ENCODE results near the gene SF3B1.
"Not testable (repeated sequence)": the region's sequence is repeated elsewhere in the genome, so short reads cannot be mapped to it uniquely, and the experiment has no call there.

SF3B1 gene

DNA sequence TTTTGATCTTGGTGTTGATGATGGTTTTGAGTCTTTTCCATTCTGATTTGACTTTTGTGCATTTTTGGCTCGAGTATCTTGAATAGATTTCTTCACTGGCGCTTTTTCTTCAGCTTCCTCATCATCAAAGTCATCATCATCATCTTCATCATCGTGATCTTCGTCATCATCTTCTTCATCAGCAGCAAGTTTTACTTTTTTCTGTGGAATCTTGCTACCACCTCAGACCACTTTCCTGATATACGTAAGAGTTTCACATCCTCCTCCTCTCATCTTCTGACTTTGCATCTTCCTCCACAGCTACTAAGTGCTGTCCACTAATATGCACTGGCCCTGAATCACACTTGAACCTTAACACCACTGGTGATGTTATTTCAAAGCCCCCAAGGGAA, 54.9 kb downstream of the SF3B1 start:
- not testable (repeated sequence) for H3K27ac ChIP-seq (ENCODE audit: low read depth, low read length, severe bottlenecking); H3K4me1 ChIP-seq (ENCODE audit: control insufficient read depth, insufficient read depth, low read length, poor library complexity, severe bottlenecking); H3K9me3 ChIP-seq (ENCODE audit: control insufficient read depth, low read length); H3K4me3 ChIP-seq (ENCODE audit: extremely low read depth, insufficient read depth, low read length, poor library complexity, severe bottlenecking); H3K36me3 ChIP-seq (ENCODE audit: control insufficient read depth, insufficient read depth, low read length)
- 95% methylated on average over 5 of the region's 5 CpGs for WGBS, 2 experiments (ENCODE audit: insufficient coverage in 2 of 2)

DNA sequence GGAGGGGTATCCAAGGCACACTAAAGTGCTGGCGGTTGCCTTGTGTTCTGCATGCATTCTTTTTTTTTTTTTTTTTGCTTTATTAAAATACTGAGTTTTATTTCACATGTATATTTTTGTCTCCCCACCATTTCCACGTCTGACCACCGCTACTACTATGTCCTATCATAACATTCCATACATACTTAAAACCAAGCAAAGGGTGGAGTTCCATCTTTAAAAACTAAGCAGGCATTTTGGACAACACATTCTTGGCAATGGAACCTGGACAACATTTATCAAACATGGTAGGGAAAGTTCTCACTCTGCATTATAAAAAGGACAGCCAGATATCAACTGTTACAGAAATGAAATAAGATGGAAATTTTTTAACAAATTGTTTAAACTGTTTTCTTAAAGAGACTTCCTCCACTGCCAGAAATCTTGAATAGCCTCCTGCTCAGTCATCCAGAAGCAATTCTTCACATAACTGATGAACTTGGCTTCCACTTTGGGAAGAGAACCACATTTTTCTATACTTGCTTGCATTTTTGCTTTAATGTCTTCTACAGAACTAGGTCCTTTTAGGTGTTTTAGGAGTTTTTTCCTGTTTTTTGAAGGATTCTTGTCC, 55.4 kb downstream of the SF3B1 start:
- H3K9me3 ChIP-seq (ENCODE audit: control insufficient read depth, low read length); H3K27ac ChIP-seq (ENCODE audit: low read depth, low read length, severe bottlenecking); H3K4me3 ChIP-seq (ENCODE audit: extremely low read depth, insufficient read depth, low read length, poor library complexity, severe bottlenecking); H3K4me1 ChIP-seq (ENCODE audit: control insufficient read depth, insufficient read depth, low read length, poor library complexity, severe bottlenecking); H3K36me3 ChIP-seq (ENCODE audit: control insufficient read depth, insufficient read depth, low read length): not testable (repeated sequence)
- no CpG with 5 or more reads among the region's 3 CpGs for whole genome bisulfite sequencing, 2 experiments (ENCODE audit: insufficient coverage in 2 of 2)

DNA sequence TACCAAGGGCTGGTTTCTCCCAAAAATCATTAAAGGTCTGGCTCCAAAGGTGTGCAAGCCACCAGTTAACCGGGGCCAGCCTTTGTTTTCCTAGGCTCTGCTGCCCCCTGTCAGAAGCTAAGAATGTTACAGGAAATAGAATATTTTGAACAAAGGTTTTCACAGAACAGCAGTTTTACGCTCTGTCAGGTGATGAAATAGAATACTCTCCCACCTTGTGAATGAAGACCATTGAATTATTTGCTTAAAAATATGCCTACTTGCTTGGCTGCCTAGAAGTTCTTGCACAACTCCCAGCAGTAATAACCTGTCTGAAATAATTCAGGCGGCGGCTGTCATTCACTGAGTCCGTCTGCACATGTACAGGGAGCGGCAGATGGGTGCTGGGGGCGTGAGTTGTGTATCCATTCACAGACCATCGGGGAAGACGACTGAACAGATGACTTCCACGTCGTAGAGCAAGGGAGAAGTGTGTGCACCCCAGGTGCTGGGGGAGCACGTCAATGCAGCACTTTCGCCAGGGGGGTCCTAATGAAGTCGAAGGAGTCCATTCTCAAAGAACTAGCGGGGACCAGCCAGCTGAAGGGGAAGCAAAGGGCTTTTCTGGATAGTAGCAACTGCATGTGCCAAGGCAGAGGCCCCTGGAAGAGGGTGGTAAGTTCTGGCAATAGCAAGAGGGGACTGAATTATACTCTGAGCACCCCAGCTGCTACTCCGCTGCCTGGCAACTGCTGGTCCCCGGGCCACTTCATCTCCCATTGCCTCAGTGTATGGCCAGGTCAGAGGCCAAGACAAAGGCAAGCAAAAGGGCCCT, 56.1 kb downstream of the SF3B1 start:
- WGBS, 2 experiments (ENCODE audit: insufficient coverage in 2 of 2): 67 to 79% methylated on average over 15 to 16 of the region's 17 CpGs
- H3K27ac ChIP-seq (ENCODE audit: low read depth, low read length, severe bottlenecking): no peak overlapping the region
- H3K9me3 ChIP-seq (ENCODE audit: control insufficient read depth, low read length): no peaks in the 10 kb centered on the region
- H3K4me3 ChIP-seq (ENCODE audit: extremely low read depth, insufficient read depth, low read length, poor library complexity, severe bottlenecking): no peak overlapping the region
- no peaks in the 10 kb centered on the region for H3K36me3 ChIP-seq (ENCODE audit: control insufficient read depth, insufficient read depth, low read length)
- H3K4me1 ChIP-seq (ENCODE audit: control insufficient read depth, insufficient read depth, low read length, poor library complexity, severe bottlenecking): no peaks in the 10 kb centered on the region

DNA sequence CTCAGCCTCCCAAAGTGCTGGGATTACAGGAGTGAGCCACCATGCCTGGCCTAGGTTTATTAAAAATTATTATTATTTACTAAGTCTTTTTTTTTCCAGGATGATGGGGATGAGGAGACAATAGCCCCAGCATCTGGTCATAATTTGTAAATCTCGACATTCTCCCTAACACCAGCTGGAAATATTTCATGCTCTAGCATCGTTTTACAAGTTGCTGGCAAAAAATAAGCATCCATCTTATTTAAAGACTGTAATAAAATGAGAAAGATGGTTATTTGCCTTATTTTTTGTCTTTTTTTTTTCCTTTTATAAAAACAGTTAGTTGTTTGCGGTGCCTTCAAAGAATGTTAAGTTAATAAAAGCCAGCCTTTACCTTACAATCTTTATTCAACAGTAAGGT, 56.7 kb downstream of the SF3B1 start:
- Histone ChIP-seq H3K27ac (ENCODE audit: low read depth, low read length, severe bottlenecking) (no peak overlapping the region), H3K4me3 (ENCODE audit: extremely low read depth, insufficient read depth, low read length, poor library complexity, severe bottlenecking) (no peak overlapping the region), H3K36me3 (ENCODE audit: control insufficient read depth, insufficient read depth, low read length) (no peaks in the 10 kb centered on the region), H3K9me3 (ENCODE audit: control insufficient read depth, low read length) (no peaks in the 10 kb centered on the region), H3K4me1 (ENCODE audit: control insufficient read depth, insufficient read depth, low read length, poor library complexity, severe bottlenecking) (no peaks in the 10 kb centered on the region)
- WGBS, 2 experiments (ENCODE audit: insufficient coverage in 2 of 2): 80% methylated on average over 1 of the region's 3 CpGs; no CpG with 5 or more reads in 1 of the 2 experiments

DNA sequence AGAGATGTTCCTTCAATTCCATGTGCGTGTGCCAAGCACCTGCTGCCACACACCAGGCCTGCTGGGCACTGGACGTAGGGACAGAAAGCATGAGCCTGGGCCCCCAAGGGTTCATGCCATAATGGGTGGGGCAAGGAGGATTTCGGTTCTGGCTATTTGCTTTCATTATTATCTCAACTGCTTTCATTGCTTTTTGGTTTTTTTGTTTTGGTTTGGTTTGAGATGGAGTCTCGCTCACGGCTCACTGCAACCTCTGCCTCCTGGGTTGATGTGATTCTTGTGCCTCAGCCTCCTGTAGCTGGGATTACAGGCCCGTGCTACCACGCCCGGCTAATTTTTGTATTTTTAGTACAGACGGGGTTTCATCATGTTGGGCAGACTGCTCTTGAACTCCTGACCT, 57.2 kb downstream of the SF3B1 start:
- 91 to 93% methylated on average over 8 of the region's 9 CpGs for WGBS, 2 experiments (ENCODE audit: insufficient coverage in 2 of 2)
- Histone ChIP-seq H3K4me1 (ENCODE audit: control insufficient read depth, insufficient read depth, low read length, poor library complexity, severe bottlenecking) (no peaks in the 10 kb centered on the region), H3K4me3 (ENCODE audit: extremely low read depth, insufficient read depth, low read length, poor library complexity, severe bottlenecking) (no peak overlapping the region), H3K9me3 (ENCODE audit: control insufficient read depth, low read length) (no peaks in the 10 kb centered on the region), H3K36me3 (ENCODE audit: control insufficient read depth, insufficient read depth, low read length) (no peaks in the 10 kb centered on the region), H3K27ac (ENCODE audit: low read depth, low read length, severe bottlenecking) (no peak overlapping the region)

DNA sequence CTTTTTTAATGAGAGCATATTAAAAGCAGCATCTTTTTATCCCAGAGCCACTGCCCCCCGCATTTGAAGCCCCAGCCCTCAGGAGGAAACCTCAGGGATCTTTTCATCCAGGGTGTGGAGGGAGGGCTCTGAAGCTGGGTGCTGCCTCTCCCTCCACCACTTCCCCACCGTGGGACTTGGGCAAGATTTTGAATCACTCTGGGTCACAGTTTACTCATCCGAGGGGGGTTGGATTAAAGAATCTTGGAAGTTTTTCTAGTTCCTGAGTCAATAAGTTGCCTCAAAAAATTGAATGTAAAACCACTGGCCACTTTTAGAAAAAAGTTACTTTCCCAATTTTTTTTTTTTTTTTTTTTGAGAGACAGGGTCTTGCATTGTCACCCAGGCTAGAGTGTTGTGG, 62.2 kb downstream of the SF3B1 start:
- no CpG with 5 or more reads among the region's 3 CpGs for WGBS, 2 experiments (ENCODE audit: insufficient coverage in 2 of 2)

DNA sequence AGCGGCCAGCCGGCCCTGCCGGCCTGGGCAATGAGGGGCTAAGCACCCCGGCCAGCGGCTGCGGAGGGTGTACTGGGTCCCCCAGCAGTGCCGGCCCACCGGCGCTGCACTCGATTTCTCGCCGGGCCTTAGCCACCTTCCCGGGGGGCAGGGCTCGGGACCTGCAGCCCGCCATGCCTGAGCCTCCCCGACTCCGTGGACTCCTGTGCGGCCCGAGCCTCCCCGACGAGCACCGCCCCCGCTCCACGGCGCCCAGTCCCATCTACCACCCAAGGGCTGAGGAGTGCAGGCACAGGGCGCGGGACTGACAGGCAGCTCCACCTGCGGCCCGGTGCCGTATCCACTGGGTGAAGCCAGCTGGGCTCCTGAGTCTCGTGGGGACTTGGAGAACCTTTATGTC, 64.2 kb downstream of the SF3B1 start:
- 96% methylated on average over 26 to 30 of the region's 31 CpGs for WGBS, 2 experiments (ENCODE audit: insufficient coverage in 2 of 2)
- not testable (repeated sequence) for H3K27ac ChIP-seq (ENCODE audit: low read depth, low read length, severe bottlenecking); H3K36me3 ChIP-seq (ENCODE audit: control insufficient read depth, insufficient read depth, low read length); H3K4me3 ChIP-seq (ENCODE audit: extremely low read depth, insufficient read depth, low read length, poor library complexity, severe bottlenecking); H3K4me1 ChIP-seq (ENCODE audit: control insufficient read depth, insufficient read depth, low read length, poor library complexity, severe bottlenecking); H3K9me3 ChIP-seq (ENCODE audit: control insufficient read depth, low read length)

More for the DNA sequence above, 62.2 kb downstream of the SF3B1 start:
- H3K4me3 ChIP-seq (ENCODE audit: extremely low read depth, insufficient read depth, low read length, poor library complexity, severe bottlenecking): no peak overlapping the region
- no peak overlapping the region for H3K27ac ChIP-seq (ENCODE audit: low read depth, low read length, severe bottlenecking)
- no peaks in the 10 kb centered on the region for H3K36me3 ChIP-seq (ENCODE audit: control insufficient read depth, insufficient read depth, low read length)
- H3K4me1 ChIP-seq (ENCODE audit: control insufficient read depth, insufficient read depth, low read length, poor library complexity, severe bottlenecking): no peaks in the 10 kb centered on the region
- H3K9me3 ChIP-seq (ENCODE audit: control insufficient read depth, low read length): no peaks in the 10 kb centered on the region

DNA sequence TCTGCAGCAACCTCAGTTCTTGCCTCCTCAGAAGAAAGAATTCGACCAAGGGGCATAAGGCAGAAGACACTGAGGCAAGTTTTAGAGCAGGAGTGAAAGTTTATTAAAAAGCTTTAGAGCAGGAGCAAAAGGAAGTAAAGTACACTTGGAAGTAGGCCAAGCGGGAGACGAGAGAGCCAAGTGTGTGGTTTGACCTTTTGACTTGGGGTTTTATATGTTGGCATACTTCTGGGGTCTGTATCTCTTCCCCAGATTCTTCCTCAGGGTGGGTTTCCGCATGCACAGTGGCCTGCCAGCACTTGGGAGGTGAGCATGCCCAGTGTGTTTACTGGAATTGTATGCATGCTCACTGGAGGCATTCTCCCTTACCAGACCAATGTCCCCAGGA, 64.9 kb downstream of the SF3B1 start:
- Histone ChIP-seq H3K27ac (ENCODE audit: low read depth, low read length, severe bottlenecking) (no peak overlapping the region), H3K9me3 (ENCODE audit: control insufficient read depth, low read length) (no peaks in the 10 kb centered on the region), H3K4me3 (ENCODE audit: extremely low read depth, insufficient read depth, low read length, poor library complexity, severe bottlenecking) (no peak overlapping the region), H3K4me1 (ENCODE audit: control insufficient read depth, insufficient read depth, low read length, poor library complexity, severe bottlenecking) (no peaks in the 10 kb centered on the region), H3K36me3 (ENCODE audit: control insufficient read depth, insufficient read depth, low read length) (no peaks in the 10 kb centered on the region)
- WGBS, 2 experiments (ENCODE audit: insufficient coverage in 2 of 2): 93 to 94% methylated on average over 3 to 4 of the region's 4 CpGs

DNA sequence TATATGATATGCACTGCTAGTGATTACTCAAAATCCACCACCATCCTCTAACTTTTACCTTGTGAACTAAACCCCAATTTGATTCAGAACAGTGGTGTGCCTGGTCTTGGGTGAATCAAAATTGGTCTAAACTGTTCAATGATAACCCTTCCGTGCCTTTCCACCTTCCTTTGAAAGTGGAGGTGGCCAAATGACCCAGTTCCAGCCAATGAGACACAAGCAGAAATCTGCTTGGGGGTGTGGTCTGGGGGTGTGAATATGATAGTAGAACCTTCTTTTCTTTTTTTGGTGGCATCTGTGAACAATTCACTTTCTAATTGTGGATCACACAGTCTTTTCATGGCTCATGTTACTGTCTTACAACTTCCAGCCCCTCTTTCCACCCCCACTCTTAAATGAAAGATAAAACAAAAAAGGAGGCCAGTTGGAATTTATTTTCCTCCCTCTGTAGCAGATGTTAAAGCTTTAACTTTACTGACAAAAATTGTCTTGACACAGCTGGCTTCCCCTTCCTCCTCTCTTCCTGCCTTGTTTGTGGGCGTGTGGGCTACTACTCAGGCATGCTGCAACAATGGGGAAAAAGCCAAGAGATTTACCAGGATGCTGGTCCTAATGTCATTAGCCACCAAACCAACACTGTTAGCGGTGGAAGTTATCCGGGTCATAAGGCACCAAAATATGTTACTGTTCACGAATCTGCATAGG, 65.4 kb downstream of the SF3B1 start:
- Histone ChIP-seq H3K9me3 (ENCODE audit: control insufficient read depth, low read length) (no peaks in the 10 kb centered on the region), H3K4me1 (ENCODE audit: control insufficient read depth, insufficient read depth, low read length, poor library complexity, severe bottlenecking) (no peaks in the 10 kb centered on the region), H3K27ac (ENCODE audit: low read depth, low read length, severe bottlenecking) (no peak overlapping the region), H3K36me3 (ENCODE audit: control insufficient read depth, insufficient read depth, low read length) (no peaks in the 10 kb centered on the region), H3K4me3 (ENCODE audit: extremely low read depth, insufficient read depth, low read length, poor library complexity, severe bottlenecking) (no peak overlapping the region)
- WGBS, 2 experiments (ENCODE audit: insufficient coverage in 2 of 2): 92 to 100% methylated on average over 5 of the region's 5 CpGs

DNA sequence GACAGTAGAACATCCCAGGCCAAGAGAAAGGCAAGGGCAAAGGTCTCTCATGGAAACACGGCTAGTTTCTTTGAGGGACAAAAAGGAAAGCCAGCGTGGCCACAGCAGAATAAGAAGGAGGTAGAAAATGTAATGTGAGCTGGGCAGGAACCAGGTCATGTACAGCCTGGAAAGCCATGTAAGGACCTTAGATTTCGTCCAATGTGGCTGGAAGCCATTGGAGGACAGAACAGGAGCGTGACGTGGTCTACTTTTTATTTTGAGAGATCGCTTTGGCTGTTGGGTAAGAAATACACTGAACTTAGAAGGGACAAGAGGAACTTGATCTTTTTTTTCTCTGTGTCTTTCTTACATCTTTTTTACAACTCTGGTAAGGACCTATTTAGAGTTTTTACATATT, 66.4 kb downstream of the SF3B1 start:
- no peak overlapping the region for H3K27ac ChIP-seq (ENCODE audit: low read depth, low read length, severe bottlenecking)
- no peaks in the 10 kb centered on the region for H3K9me3 ChIP-seq (ENCODE audit: control insufficient read depth, low read length)
- H3K36me3 ChIP-seq (ENCODE audit: control insufficient read depth, insufficient read depth, low read length): no peaks in the 10 kb centered on the region
- 88 to 93% methylated on average over 5 to 6 of the region's 6 CpGs for WGBS, 2 experiments (ENCODE audit: insufficient coverage in 2 of 2)
- H3K4me3 ChIP-seq (ENCODE audit: extremely low read depth, insufficient read depth, low read length, poor library complexity, severe bottlenecking): no peak overlapping the region
- no peaks in the 10 kb centered on the region for H3K4me1 ChIP-seq (ENCODE audit: control insufficient read depth, insufficient read depth, low read length, poor library complexity, severe bottlenecking)

DNA sequence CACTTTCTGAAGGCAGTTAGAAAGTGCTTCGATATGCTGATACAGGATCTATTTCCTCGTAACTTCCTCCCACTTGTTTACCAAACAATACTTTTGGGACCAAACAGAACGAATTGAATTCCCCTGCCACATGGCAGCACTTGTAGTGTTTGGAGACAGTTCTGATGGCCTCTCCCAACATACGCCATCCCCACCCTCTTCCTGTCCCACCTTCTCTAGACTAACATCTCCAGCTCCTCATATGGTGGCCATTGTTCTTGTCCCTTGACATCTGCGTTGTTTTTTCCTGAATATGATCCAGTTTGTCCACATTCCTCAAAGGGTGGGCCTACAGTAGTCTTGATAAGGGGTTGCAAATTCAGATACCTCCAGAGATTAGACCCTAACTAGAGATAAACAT, 70.8 kb downstream of the SF3B1 start:
- Histone ChIP-seq H3K4me1 (ENCODE audit: control insufficient read depth, insufficient read depth, low read length, poor library complexity, severe bottlenecking) (no peaks in the 10 kb centered on the region), H3K4me3 (ENCODE audit: extremely low read depth, insufficient read depth, low read length, poor library complexity, severe bottlenecking) (no peak overlapping the region), H3K36me3 (ENCODE audit: control insufficient read depth, insufficient read depth, low read length) (no peaks in the 10 kb centered on the region), H3K9me3 (ENCODE audit: control insufficient read depth, low read length) (no peaks in the 10 kb centered on the region), H3K27ac (ENCODE audit: low read depth, low read length, severe bottlenecking) (no peak overlapping the region)
- WGBS, 2 experiments (ENCODE audit: insufficient coverage in 2 of 2): 60 to 71% methylated on average over 4 to 5 of the region's 5 CpGs

All from mesodermal cell (in vitro differentiated cells).